HFF-Myc (cell line): Measurements from ENCODE around the gene CEP131.
"Not testable (repeated sequence)": the region's sequence is repeated elsewhere in the genome, so short reads cannot be mapped to it uniquely, and the experiment has no call there.

Experiments used
- DNase-seq: peaks from one replicate; pipeline ENCODE4 v3.0.0-alpha.2; 2011; ENCODE audit warnings: low read depth; ENCODE audit errors: extremely low read depth
- H3K4me3 ChIP-seq: replicated peaks from 2 replicates; pipeline ENCODE4 v1.5.1; 2011; ENCODE audit warnings: low read depth, mild to moderate bottlenecking, control low read depth, low read length
- CTCF ChIP-seq: IDR thresholded peaks from 2 replicates; pipeline ENCODE4 v1.5.1; 2012; ENCODE audit warnings: mild to moderate bottlenecking, low read depth, low read length, control low read depth; ENCODE audit errors: missing control alignments

Gene CEP131

GRCh38 chr17:81156866-81157805, 65.6 kb downstream of the CEP131 start:
- no peak for TF ChIP-seq CTCF
- no peak overlapping the region for H3K4me3 ChIP-seq
- no peak for DNase-seq

GRCh38 chr17:81154961-81155360, 67.8 kb downstream of the CEP131 start:
- no peak for TF ChIP-seq CTCF
- DNase-seq: no peak
- H3K4me3 ChIP-seq: no peak overlapping the region

GRCh38 chr17:81154016-81154415, 68.7 kb downstream of the CEP131 start:
- not testable (repeated sequence) for DNase-seq, H3K4me3 ChIP-seq

- no peak for DNase-seq
- H3K4me3 ChIP-seq: no peak overlapping the region
- TF ChIP-seq CTCF: no peak
Observed at GRCh38 chr17:81153340-81153803, 69.4 kb downstream of the CEP131 start.

- no peak for DNase-seq
- no peak for TF ChIP-seq CTCF
- H3K4me3 ChIP-seq: no peak overlapping the region
Observed at GRCh38 chr17:81152288-81152828, 70.4 kb downstream of the CEP131 start.

- DNase-seq: no peak
- no peak overlapping the region for H3K4me3 ChIP-seq
- no peak for TF ChIP-seq CTCF
Observed at GRCh38 chr17:81151278-81151677, 71.5 kb downstream of the CEP131 start.

GRCh38 chr17:81150377-81151077, 72.2 kb downstream of the CEP131 start:
- no peak for DNase-seq
- no peak overlapping the region for H3K4me3 ChIP-seq
- no peak for TF ChIP-seq CTCF
